HG03139 (cell line): Measurements from ENCODE around the gene UGT1A10.
"Not testable (repeated sequence)": the region's sequence is repeated elsewhere in the genome, so short reads cannot be mapped to it uniquely, and the experiment has no call there.

ENCODE experiments used
- ATAC-seq: cut with Tn5 transposase; IDR thresholded peaks from one replicate; pipeline ENCODE4 v1.9.1; 2021; ENCODE audit not compliant: unreplicated experiment

Gene UGT1A10

GRCh38 chr2:233691443-233692433 is 55.5 kb downstream of the UGT1A10 start:
- ATAC-seq, result no peak

GRCh38 chr2:233692648-233693047 is 56.4 kb downstream of the UGT1A10 start, which contains the start of gene UGT1A6:
Gene UGT1A6 (plus strand): TSS chr2:233692890. CDS start chr2:233693005, 115 bp downstream.
- no peak for ATAC-seq

GRCh38 chr2:233693963-233694362 is 57.7 kb downstream of the UGT1A10 start:
- ATAC-seq, result no peak

- no peak for ATAC-seq
These were observed 62.5 kb downstream of the UGT1A10 start for GRCh38 chr2:233698740-233699139.

- no peak for ATAC-seq
These were observed 63.3 kb downstream of the UGT1A10 start for GRCh38 chr2:233699424-233700027.

GRCh38 chr2:233700028-233700635 is 63.9 kb downstream of the UGT1A10 start:
- ATAC-seq, result no peak

GRCh38 chr2:233700842-233701241 is 64.6 kb downstream of the UGT1A10 start:
- not testable (repeated sequence) for ATAC-seq

GRCh38 chr2:233702238-233702637 is 66.0 kb downstream of the UGT1A10 start:
- ATAC-seq, result no peak

- no peak for ATAC-seq
These were observed 69.8 kb downstream of the UGT1A10 start for GRCh38 chr2:233705911-233706506.

- ATAC-seq, result no peak
These were observed 70.5 kb downstream of the UGT1A10 start for GRCh38 chr2:233706720-233707119.

- ATAC-seq, result no peak
These were observed 71.8 kb downstream of the UGT1A10 start for GRCh38 chr2:233707940-233708644.

- no peak for ATAC-seq
These were observed 72.7 kb downstream of the UGT1A10 start for GRCh38 chr2:233708942-233709341.

- ATAC-seq, result no peak
These were observed 75.2 kb downstream of the UGT1A10 start for GRCh38 chr2:233711312-233712008.

- no peak for ATAC-seq
These were observed 76.5 kb downstream of the UGT1A10 start, which contains the start of gene UGT1A5 for GRCh38 chr2:233712611-233713261. Gene UGT1A5 (plus strand): TSS chr2:233712907. CDS start chr2:233712992, 85 bp downstream.

GRCh38 chr2:233713262-233713615 is 77.0 kb downstream of the UGT1A10 start:
- ATAC-seq, result no peak

GRCh38 chr2:233714121-233714520 is 77.9 kb downstream of the UGT1A10 start:
- no peak for ATAC-seq

GRCh38 chr2:233718552-233718951 is 82.3 kb downstream of the UGT1A10 start, which contains the start of gene UGT1A4:
Gene UGT1A4 (plus strand): TSS chr2:233718736. CDS start chr2:233718821, 85 bp downstream.
- ATAC-seq, result no peak

GRCh38 chr2:233728723-233729301 is 92.6 kb downstream of the UGT1A10 start, which contains the start of gene UGT1A3:
Gene UGT1A3 (plus strand): TSS chr2:233729042. CDS start chr2:233729127, 85 bp downstream.
- ATAC-seq, result no peak
